ENCODE data around the gene NCAN.
A peak's percentile ranks its signal among the peaks of the same experiment; 100 is the strongest.
"Not testable (repeated sequence)": the region's sequence is repeated elsewhere in the genome, so short reads cannot be mapped to it uniquely, and the experiment has no call there.

The NCAN gene

DNA sequence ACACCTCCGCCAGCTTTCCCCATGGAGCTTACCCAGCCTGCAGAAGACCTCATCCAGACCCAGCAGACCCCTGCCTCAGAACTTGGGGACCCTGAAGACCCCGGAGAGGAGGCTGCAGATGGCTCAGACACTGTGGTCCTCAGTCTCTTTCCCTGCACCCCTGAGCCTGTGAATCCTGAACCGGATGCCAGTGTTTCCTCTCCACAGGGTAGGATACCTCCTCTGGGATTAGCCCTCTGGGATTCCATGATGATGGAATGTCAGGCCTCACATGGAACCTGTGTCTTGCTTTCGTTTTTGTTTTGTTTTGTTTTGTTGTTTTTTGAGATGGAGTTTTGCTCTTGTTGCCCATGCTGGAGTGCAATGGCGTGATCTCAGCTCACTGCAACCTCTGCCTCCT is 17.8 kb upstream of the NCAN start:
- no peak for DNase-seq

DNA sequence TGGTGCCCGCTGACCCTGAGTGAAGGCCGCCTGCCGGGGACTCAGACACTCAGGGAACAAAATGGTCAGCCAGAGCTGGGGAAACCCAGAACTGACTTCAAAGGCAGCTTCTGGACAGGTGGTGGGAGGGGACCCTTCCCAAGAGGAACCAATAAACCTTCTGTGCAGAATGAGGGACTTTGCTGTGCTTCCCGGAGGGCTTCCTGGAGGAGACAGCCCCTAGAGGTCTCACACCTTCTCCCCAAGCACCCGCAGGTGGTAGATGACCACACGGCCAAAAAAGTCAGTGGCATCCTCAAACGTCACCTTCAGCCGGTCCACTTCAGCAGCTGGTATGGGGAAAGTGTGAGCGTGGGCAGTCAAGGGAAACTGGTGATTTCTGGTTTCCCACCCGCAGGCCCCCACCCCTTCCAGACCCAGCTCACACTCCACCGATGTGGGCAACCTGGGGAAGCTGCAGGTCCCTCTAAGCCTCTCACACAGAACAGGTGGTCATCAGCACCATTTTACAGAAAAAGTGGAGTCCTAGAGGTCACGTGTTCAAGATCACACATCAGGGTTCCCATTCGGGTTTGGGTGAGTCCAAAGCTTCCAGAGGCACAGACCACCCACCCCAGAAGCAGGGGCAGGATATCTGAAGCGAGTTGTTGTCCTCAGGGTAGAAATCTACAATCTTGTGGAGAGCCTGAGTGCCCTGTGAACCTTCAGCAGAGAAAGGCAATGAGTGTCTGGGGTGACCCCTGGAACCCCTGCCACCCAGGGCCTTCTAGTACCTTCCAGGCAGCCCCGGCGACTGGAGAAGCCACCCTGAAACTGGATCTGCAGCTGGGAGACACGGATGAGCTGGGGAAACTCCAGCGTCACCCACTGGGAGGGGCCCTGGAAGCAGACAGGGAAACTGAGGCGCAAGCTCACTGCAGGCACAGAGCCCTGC is 9.8 kb upstream of the NCAN start:
- no peak for DNase-seq

DNA sequence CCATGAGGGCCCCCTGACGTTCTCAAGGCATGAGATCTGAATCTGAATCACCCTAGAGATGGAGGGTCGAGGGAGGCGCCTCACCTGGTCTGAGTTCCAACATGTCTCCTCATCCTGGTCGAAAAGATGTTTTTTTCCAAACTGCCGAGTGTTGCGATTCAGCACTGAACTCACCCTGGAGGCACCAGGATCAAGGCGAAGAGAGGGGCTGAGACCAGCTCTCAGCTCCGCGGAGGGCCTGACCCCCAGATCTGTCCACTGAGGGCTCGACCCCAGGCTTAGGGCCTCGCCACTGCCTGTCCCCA is 9.1 kb upstream of the NCAN start:
- DNase-seq = peak in 1 of 14 donors; percentile 39

DNA sequence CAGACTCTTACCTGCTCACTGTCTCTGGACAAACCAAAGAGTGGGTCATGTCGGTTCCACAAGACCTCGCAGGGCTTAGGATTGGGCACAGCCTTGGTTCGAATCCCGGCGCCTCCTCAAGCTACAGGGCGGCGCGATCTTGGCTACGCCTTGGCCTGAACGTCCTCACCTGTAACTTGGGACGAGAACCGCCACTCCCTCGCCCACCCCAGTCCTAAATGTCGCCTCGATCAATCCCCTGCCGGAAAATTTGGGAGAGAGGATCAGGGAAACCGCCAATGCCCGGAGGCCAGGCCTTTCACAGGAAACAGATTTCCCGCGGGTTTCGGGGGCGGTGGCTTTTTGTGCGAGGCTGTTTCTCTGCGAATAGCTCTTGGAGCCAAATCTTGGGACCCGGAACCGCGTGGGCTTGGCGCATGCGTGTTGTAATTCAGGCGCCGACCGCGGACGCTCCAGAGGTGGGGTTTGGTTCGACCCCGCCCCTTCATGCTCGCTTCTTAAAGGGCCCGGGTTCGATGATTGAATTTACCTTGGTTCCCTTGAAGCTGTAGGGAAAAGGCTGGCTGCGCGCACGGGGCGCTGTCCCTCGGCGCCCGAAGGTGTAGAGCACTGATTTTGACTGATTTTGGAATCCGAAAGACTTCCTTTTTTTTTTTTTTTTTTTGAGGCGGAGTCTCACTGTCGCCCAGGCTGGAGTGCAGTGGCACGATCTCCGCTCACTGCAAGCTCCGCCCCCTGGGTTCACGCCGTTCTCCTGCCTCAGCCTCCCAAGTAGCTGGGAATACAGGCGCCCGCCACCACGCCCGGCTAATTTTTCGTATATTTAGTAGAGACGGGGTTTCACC is 8.5 kb upstream of the NCAN start, which contains the start of gene NR2C2AP:
TSS of gene NR2C2AP (minus strand) at position 403 of the 845 bp plus-strand sequence. CDS start at position 49, 354 bp downstream.
- peak; percentile 22 to 88 (median 78) for DNase-seq

DNA sequence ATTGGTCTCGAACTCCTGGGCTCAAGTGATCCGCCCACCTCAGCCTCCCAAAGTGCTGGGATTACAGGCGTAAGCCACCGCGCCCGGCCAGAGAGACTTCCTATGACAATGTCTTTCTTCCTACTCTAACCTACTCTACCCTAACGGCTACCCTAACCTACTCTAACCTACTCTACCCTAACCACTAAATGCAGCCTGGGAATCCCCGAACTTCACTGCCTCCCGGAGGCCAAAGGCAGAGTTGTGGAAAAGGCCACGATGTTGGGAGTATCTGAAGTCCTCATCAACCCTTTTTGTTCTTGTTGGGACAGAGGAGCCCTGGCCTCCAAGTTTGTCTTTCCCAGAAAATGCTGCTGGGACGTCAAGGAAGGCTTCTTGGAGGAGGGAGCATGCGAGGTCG is 7.6 kb upstream of the NCAN start:
- DNase-seq = no peak

DNA sequence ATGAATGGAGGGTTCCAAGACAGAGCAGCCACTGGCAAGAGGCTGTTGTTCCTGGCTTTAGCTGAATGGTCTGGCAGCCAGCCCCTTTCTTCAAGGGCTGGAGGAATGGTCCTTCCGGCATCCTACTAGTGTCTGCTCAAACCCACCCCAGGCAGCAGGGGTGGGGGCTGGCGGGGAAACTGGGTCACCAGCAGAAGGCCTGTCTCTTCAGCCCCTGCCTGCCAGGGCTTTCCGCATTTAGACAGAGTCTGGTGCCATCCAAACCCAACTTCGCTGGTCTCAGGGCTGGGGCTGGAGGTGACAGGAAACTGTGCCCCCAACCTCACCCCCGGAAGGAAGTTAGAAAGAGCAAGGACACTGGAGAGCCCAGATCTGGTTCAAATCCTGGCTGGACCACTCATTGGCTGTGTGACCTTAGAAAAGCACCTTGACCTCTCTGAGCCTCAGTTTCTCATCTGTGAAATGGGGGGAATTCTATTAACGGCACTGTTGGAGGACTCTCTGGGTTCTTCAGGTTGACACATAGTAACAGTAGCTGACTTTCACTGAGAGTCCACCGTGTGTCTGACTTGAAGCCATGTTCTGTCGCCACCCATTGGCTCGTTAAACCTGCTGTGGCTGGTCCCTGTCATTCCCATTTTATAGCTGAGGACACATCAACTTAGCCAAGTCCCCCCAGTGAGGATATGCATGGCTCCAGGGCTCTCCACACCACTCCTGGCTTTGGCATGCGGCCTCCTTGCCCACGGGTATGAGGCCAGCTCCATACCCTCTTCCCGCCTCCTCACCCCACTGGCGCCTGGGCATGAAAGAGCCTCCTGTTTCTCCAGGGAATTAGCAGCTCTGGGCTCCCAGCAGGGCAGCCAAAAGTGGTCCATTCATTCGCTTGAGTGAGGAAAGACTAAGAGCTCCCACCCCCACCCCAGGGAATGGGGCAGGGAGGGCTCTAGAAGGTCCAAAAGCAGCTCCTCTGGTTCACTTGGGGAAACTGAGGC is 6.0 kb upstream of the NCAN start:
- peak in 10 of 14 donors; percentile 11 to 79 (median 50) for DNase-seq

DNA sequence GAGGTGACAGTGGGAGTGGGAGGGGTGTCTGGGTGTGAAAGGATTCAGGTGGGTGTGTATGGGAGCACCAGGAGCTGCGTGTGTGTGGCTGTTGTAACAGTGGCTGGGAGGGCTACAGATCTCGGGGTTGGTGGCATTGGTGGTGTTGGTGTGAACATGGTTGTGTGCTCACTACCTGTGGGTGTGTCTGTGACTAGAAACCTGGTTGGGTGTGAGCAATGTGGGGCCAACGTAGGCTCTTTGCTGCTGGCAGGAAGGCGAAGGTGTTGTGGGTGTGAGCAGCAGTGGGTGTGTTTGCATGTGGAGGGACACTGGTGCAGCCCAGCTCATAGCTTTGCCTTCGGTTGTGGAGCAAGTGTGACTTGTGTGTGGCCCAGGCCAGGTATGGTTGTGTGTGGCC is 4.8 kb upstream of the NCAN start:
- no peak for DNase-seq

DNA sequence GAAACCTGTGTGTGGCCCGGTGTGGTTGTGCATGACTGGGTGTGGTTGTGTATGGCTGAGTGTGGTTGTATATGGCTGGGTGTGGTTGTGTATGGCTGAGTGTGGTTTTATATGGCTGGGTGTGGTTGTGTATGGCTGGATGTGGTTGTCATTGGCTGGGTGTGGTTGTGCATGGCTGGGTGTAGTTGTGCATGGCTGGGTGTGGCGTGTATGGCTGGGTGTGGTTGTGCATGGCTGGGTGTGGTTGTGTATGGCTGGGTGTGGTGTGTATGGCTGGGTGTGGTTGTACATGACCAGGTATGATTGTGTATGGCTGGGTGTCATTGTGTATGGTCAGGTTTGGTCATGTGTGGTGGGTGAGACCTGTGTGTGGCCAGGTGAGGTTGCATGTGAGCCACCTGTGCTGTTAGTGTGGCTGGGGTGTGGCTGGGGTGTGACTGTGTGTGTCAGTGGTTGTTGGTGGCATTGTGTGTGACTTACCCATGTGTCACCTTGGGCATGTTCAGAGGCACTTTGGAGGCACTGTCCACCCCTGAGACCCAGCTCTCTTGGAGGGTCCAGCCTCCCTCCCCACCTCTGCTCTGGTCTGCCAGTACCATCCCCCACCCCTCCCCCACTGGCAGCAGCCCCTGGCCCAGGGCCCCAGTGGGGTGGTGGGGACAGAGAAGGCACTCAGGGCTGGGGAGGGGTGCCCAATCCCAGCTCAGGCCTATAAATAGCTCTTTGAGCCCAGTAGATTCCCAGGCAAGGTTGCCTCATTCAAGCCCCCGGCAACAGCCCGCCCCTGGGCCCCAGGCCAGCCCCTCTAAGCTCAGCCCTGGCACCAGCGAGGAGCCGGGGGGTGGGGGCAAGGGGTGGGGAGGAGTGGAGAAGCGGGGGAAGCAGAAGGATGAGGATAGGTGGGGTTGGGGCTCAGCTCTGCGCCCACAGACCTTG is 3.9 kb upstream of the NCAN start:
- DNase-seq = peak in 9 of 14 donors; percentile 25 to 79 (median 52)

DNA sequence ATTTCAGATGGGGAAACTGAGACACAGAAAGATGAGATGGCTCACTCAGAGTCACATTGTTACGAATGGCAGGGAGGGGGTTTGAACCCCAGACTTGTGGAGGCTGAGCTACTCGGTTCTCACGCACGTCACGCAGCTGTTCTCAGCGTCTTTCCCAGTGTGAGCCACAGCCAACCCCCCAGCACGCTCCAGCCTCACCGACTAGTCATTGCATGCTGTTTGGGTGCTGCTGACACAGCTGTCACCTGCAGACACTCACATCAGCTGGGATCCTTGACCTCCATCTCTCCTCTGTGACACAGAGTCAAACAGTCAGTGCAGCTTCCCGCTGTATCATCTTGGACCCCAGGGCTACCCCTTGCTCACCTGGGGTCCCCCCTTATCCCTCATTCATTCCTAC is 2.4 kb upstream of the NCAN start:
- DNase-seq = no peak

DNA sequence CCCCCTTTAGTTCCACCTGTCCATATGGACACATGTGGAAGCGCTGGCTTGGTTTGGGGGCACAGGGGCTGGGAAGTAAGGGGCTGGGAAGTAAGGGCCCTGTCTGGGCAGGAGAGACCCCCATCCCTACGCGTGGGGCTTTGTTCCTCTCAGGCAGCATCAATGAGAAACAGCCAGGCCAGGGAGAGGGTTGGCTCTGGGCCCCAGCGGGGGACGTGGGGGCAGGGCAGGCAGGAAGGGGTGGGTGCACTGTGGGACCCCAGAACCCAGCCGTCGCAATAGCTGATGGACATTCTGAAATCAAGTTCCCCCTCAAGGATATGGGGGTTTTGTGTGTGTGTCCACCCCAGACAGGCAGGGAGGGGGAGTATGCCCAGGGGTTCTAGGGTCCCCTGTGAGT is 1.2 kb downstream of the NCAN start:
- DNase-seq = no peak

DNA sequence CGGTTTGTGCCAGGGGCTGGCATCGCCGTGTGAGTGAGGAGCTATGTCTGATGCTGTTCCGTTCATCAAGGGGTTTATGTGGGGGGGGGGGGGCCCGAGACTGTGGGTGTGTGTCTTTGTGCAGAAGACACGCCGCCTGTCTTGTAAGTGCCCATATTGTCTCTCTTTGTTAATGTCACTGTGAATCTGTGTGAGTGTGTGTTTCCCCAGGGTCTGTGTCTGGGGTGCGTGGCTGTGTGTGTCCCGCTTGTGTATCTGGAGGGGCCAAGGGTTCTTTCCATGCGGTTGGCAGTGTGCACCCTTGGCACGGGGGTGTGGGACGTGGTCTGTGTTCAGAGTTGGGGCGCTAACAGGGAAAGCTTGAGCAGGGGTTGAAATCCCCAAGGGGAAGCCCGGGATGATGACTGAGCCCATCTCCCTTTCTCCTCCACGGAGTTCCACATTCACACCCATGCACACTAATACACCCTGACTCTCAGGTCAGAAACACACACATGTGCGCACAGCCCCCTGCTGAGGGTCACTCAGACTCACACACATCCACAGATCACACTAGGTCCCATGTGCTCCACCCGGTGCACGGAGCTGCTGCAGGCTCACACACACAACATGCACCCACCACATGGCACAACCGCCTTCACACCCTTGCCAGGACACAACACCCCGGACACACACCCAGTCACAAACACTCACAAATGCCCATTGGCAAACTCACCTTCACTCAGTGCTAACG is 1.8 kb downstream of the NCAN start:
- DNase-seq = no peak

DNA sequence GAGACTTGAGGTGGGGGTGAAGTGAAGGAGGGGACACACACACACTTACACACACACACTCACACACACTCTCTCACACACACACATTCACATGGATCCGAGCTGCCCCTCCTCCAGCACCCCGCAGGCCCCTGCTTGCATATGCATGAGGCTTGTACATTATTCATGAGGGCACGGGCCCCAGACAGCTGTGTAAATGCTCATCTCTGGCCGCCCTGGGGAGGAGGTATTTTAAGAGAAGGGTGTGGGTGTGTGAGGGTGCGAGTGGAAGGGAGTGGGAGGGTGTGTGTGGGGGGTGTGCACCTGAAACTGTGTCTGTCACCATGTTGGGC is 2.4 kb downstream of the NCAN start:
- DNase-seq = no peak

DNA sequence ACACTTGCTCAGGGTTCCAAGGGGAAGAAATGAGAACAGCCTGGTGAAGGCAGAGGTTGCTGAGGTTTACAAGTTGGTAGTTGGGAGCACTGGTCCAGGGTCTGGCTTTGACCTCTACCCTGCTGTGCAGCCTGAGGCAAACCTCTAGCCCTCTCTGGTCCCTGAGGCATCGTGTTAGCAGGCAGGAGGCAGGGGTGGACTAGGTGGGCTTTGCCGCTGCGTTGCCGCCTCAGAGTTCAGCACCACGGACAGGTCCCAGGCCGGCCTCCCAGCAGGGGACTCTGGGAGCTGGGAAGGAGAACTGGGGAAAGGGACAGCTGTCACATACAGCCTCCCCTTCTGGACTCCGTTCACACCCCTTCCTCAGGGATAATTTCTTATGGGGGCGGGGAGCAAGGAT is 3.1 kb downstream of the NCAN start:
- DNase-seq = no peak

DNA sequence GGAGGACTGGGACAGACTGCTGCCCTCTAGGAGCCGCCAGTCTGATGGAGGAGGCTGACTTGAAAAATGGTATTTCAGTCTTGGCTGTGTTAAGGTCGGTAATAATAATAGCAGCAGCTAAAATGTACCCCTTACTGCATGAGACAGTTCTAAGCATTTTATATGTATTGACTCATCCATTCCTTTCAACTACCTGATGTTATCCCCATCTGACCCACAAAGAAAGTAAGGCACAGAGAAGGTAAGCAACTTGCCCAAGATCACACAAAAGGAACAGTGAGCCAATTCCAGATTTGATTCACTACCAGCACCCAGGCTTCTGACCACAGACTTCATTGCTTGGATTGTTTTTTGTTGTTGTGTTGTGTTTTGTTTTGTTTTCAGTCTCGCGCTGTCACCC is 4.0 kb downstream of the NCAN start:
- DNase-seq = no peak

DNA sequence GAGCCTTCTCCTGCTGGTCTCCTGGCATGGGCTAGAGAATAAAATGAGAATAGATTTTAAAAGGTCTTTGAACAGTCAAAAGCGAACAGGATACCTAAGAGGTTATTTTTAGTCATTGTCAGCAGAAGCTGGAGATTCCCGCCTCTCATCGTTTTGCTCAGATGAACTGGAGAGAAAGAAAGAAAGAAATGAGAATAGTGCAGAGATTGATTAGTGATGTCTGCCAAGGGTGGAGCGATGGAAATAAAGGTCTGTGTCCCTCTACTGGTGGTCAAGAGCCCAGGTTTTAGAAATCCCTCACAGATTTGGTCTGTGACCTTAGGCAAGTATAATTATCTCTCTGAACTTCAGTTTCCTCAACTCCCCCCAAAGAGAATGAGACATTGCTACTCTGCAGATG is 5.3 kb downstream of the NCAN start:
- DNase-seq = no peak

DNA sequence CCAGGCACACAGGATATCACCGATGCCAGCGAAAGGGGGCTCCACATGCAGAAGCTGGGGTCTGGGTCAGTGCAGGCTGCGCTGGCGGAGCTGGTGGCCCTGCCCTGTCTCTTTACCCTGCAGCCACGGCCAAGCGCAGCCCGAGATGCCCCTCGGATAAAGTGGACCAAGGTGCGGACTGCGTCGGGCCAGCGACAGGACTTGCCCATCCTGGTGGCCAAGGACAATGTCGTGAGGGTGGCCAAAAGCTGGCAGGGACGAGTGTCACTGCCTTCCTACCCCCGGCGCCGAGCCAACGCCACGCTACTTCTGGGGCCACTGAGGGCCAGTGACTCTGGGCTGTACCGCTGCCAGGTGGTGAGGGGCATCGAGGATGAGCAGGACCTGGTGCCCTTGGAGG is 7.2 kb downstream of the NCAN start:
- no peak for DNase-seq

DNA sequence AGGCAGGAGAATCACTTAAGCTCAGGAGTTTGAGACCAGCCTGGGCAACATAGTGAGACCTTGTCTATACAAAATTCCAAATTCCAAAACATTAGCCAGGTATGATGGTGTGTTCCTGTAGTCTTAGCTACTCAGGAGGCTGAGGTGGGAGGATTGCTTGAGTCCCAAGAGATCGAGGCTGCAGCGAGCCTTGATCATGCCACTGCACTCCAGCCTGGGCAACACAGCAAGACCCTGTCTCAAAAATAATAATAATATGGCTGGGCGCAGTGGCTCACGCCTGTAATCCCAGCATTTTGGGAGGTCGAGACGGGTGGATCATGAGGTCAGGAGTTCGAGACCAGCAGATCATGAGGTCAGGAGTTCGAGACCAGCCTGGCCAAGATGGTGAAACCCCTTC is 9.2 kb downstream of the NCAN start:
- DNase-seq = not testable (repeated sequence)

DNA sequence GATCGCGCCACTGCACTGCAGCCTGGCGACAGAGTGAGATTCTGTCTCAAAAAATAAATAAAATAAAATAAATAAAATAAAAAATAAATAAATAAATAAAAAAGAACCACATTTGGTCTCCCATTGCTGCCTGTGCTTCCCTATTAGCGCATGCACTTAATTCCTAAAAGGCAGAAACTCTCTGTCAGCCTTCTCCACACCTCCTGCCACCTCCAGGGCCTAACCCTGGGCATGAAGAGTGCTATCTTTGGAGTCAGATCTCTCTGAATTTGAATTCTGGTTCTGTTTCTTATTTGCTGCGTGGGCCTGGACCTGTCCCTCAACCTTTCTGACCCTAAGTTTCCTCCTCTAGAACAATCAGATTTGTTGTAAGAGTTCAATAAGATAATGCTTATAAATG is 11.3 kb downstream of the NCAN start:
- no peak for DNase-seq

DNA sequence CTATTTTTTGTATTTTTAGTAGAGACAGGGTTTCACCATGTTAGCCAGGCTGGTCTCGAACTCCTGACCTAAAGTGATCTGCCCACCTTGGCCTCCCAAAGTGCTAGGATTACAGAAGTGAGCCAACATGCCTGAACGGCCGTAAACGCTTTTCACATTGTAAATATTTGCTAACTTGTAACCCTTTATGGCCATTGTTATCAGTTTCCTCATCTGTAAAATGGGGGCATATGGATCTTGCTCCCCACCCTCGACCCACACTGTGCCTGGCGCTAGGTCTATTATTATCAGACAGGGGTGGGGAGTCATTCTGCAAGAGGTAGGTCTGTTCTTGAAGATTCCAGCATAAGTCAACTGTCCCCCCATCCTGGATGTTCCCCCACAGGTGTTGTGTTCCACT is 11.9 kb downstream of the NCAN start:
- no peak for DNase-seq

DNA sequence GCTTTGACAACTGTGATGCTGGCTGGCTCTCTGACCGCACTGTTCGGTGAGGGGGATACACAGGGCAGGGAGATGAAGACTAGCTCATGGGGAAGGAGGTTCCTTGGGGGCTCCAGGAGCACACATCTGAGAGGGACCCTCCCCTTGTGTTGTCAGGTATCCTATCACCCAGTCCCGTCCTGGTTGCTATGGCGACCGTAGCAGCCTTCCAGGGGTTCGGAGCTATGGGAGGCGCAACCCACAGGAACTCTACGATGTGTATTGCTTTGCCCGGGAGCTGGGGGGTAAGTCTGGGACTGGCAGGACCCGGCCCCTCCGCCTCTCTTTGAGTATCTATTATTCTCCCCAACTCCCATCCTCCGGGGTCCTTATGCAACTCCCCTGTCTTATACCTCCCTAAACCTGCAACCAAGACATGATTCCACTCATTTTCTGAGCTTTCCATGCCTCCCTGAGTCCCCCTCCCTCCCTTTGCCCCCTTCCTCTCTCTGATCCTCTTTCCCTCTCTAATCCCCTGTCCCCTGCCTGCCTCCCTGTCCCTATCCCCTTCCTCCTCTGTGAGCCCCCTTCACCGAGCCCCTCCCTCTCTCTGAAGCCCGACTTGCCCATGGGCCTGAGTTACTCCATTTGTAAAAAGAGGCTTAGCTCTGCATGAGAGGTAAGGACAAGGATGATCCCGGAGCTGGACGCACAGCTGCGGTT is 12.5 kb downstream of the NCAN start:
- no peak for DNase-seq
